Uterus (tissue), 4 donors: ENCODE data around the gene TOB1. TPM values are rescaled to one million over a fixed set of nuclear protein-coding genes. Genes with fewer than 3 reads are reported as not detected.

ENCODE experiments used
- DNase-seq, 2 donors: peaks; one replicate each; pipeline ENCODE4 v3.0.0-alpha.2; 2019 to 2020
- H3K27ac ChIP-seq, 2 donors: fragments of 200-600 bp; sonication (generic); 1 replicate in 1 of 2; 2 replicates in 1 of 2; pipeline ENCODE4 v1.5.1; 2016 to 2018
- H3K27me3 ChIP-seq, 2 donors: fragments of 200-600 bp; sonication (generic); one replicate each; pipeline ENCODE4 v1.5.1; 2018 to 2019; ENCODE audit warnings: control low read depth in 1 of 2
- H3K36me3 ChIP-seq, 2 donors: fragments of 200-600 bp; sonication (generic); one replicate each; pipeline ENCODE4 v1.5.1; 2019; ENCODE audit warnings: control low read depth in 1 of 2
- H3K4me1 ChIP-seq, 2 donors: fragments of 200-600 bp; sonication (generic); one replicate each; pipeline ENCODE4 v1.5.1; 2018 to 2019; ENCODE audit warnings: control low read depth in 1 of 2
- H3K4me3 ChIP-seq, 2 donors: fragments of 200-600 bp; sonication (generic); 1 replicate in 1 of 2; 2 replicates in 1 of 2; pipeline ENCODE4 v1.5.1; 2018 to 2019; ENCODE audit warnings: mild to moderate bottlenecking in 1 of 2
- H3K9me3 ChIP-seq, 2 donors: fragments of 200-600 bp; sonication (generic); one replicate each; pipeline ENCODE4 v1.5.1; 2019; ENCODE audit warnings: control low read depth in 1 of 2
- CTCF ChIP-seq, 4 experiments: fragments of 200-600 bp in 2 of 4; fragments of 450-650 bp in 2 of 4; sonication (generic) in 2 of 4; IDR thresholded peaks; one replicate each; pipeline ENCODE4 v1.5.1; 2016 to 2019; ENCODE audit warnings: antibody characterized with exemption in 4 of 4, mild to moderate bottlenecking in 2 of 4, moderate library complexity in 1 of 4
- POLR2A ChIP-seq, 2 donors: fragments of 450-650 bp; IDR thresholded peaks; one replicate each; pipeline ENCODE4 v1.6.1; 2016; ENCODE audit warnings: antibody characterized with exemption in 2 of 2, mild to moderate bottlenecking in 1 of 2, moderate library complexity in 1 of 2
- intact Hi-C: fragments of 100-400 bp; cut with DNase I; formaldehyde crosslinking; loops from one replicate; pipeline ENCODE4 v1.15.1; 2023; ENCODE audit warnings: low total_unique reads
- total RNA-seq, 4 donors: library from RNA; depleted of rRNA in 3 of 4; stranded (reverse); fragments of >200 nt in 3 of 4; gene quantifications; one replicate each; pipeline versions ENCODE4 v1.1.0 to v1.2.4, GENCODE V29; 2014 to 2023
- donor health status: DM: yes; HTN: yes; CAD: no.

Gene TOB1
- total RNA-seq, 4 donors from 2014 or later, result 16.5 to 64.3 (median 27.5) TPM

DNA sequence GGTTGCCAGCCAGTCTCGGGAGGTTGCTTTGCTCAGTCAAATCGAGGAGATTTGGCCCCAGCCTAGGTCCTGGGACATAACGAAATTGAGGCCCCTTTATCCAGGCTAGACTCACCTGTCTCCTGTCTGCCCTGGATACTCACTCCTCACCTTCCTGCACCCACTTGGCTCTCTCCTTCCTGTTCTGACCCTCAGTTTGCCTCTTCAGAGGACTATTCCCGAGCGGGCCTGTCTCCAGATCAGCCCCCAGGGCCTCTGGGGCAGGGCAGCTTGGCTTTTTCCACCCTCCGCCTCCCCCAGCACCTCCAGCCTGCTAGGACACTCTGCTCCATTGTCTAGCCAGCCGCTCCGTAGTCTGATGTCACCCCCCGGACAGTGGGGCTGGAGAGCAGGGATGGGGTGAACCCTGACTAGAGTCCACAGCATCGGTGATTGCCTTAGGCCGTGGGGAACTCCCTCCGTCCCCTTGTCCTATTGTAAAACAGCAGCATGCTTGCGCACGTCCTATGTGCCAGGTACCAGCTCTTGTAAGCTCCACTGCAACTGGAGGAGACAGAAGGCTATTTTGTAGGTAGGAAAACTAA, 21.9 kb downstream of the TOB1 start:
- no peak for TF ChIP-seq CTCF (IDR thresholded peaks at IDR 0.05)
- TF ChIP-seq POLR2A (IDR thresholded peaks at IDR 0.05), result no peak
- intact Hi-C loops, result loop anchor here (5.0 to 10.0 kb wide), 2 partner anchors 59 to 297 kb away; partner anchors contain the start of gene SPATA20
- Histone ChIP-seq H3K9me3 (no peaks in the 10 kb centered on the region), H3K36me3 (no peaks in the 10 kb centered on the region), H3K4me1 (no peaks in the 10 kb centered on the region), H3K27me3 (no peaks in the 10 kb centered on the region), H3K27ac (no peak overlapping the region), H3K4me3 (no peak overlapping the region)
- DNase-seq, result no peak

DNA sequence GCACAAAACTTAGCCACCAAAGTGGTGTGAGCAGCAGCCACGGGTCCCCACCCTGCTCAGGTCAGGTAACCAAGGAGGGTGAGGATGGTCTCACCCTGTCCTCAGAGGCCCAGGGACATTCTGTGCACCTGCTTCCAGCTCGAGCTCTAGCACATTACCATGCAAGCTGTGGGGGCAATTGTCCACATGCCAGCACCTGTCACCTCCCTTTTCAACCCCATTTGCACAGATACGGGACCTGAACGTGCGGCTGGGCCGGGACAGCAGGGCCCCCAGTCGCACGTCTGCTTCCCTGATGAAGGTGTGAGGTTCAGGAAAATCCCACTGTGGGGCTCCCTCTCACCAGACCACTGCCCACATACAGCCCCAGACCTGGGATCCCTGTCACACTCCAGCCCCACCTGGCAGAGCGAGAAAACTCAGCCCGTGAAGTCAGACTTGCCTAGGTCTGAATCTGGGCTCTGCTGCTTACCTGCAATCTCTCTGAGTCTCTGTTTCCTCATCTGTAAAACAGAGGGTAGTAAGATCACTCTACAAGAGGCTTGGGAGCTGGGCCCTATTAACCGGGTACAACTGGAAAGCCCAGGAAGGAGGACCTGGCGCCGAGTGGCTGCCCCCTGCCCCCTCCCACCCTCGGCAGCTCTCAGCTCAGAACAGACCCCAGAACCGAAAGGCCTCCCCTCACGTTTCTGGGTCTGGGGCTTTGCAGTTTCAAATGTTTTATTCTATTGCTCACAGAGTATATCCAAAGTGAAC, 22.8 kb downstream of the TOB1 start:
- Histone ChIP-seq H3K4me3 (no peak overlapping the region), H3K27ac (no peak overlapping the region), H3K36me3 (no peaks in the 10 kb centered on the region), H3K27me3 (no peaks in the 10 kb centered on the region), H3K9me3 (no peaks in the 10 kb centered on the region), H3K4me1 (no peaks in the 10 kb centered on the region)
- no peak for DNase-seq
- intact Hi-C loops, result loop anchor here (5.0 to 10.0 kb wide), 2 partner anchors 59 to 296 kb away; partner anchors contain the start of gene SPATA20
- TF ChIP-seq POLR2A (IDR thresholded peaks at IDR 0.05) (no peak), CTCF (IDR thresholded peaks at IDR 0.05) (no peak)

- TF ChIP-seq CTCF (IDR thresholded peaks at IDR 0.05) (no peak), POLR2A (IDR thresholded peaks at IDR 0.05) (no peak)
- Histone ChIP-seq H3K4me3 (no peak overlapping the region), H3K9me3 (no peaks in the 10 kb centered on the region), H3K4me1 (no peaks in the 10 kb centered on the region), H3K27ac (no peak overlapping the region), H3K36me3 (no peaks in the 10 kb centered on the region), H3K27me3 (no peaks in the 10 kb centered on the region)
- DNase-seq, result no peak
- intact Hi-C loops, result loop anchor here (5.0 to 10.0 kb wide), 2 partner anchors 58 to 295 kb away; partner anchors contain the start of gene SPATA20
Observed at GRCh38 chr17:50842506-50843149, 23.5 kb downstream of the TOB1 start.

DNA sequence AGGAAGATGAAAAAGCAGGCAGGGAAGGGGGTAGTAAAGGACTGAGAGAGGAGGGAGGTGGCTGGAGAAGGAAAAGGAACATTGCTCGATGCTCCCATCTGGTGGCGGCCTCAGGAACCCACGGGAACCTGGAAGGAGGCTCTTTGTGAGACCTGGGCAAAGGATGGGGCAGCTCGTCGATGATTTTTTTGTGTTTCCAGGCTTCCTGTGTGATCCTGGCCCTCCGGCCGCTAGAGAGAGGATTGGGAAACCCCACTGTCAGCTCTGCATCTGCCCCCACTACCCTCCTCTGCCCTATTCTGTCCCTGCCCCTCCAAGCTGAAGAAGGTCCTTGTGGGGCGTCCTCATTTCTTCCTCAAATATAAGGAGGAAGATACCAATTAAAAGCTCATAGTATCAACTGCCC, 24.2 kb downstream of the TOB1 start:
- H3K27me3 ChIP-seq, result no peaks in the 10 kb centered on the region
- DNase-seq, result peak; percentile 69 to 75
- no peaks in the 10 kb centered on the region for H3K9me3 ChIP-seq
- no peaks in the 10 kb centered on the region for H3K4me1 ChIP-seq
- no peak overlapping the region for H3K4me3 ChIP-seq
- TF ChIP-seq POLR2A (IDR thresholded peaks at IDR 0.05) (no peak), CTCF (IDR thresholded peaks at IDR 0.05) (peak; percentile 72 to 89 (median 84))
- no peak overlapping the region for H3K27ac ChIP-seq
- intact Hi-C loops, result loop anchor here (5.0 to 10.0 kb wide), 2 partner anchors 57 to 295 kb away; partner anchors contain the start of gene SPATA20
- H3K36me3 ChIP-seq, result no peaks in the 10 kb centered on the region
